Measurements from ENCODE around the gene HDAC1. TPM values are rescaled to one million over a fixed set of nuclear protein-coding genes. Genes with fewer than 3 reads are reported as not detected.

The HDAC1 gene
- total and polyA plus RNA-seq, 2 of the 8 experiments (the other 6 are each of a cell fraction or from before 2014, with no cell fraction given): 111 to 125 TPM

DNA sequence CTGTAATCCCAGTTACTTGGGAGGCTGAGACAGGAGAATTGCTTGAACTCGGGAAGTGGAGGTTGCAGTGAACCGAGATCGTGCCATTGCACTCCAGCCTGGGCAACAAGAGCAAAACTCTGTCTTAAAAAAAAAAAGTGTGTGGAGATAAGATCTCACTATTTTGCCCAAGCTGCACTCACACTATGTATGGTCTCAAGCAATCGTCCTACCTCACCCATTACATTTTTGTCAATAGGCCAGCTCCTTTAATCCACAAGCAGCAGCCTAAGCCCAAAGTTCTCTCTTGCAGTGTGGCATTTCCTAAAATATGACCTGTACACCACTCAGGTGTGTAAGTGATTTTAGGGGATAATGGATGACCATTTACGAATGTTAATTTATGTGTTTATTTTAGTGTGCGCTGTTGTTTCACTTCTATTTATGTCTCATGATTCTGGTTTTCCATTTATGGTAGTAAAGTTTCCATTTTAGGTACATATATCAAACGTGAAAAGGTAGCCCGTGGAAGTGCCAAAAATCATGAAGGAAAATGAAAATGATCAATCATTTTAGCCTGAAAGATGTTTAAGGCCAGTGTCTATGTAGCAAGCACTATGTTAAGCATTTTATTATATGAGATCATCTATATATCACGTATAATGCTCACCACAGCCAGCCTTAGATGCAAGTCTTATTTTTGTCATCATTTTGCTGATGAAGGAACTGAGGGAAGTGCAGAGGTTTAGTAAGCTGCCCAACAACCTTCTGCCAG, 35.2 kb upstream of the HDAC1 start:
- Histone ChIP-seq H3K23me2 (ENCODE audit: low read depth, low read length) (no peaks in the 10 kb centered on the region; the same call in 1 of the 2 replicates), H4K8ac (ENCODE audit: extremely low read depth, insufficient read depth, low read length) (no peak overlapping the region), H3K36me3 (ENCODE audit: control insufficient read depth in 2 of 4, insufficient read depth in 4 of 4, low read length in 3 of 4) (no peaks in the 10 kb centered on the region), H3K56ac (replicated peaks; ENCODE audit: insufficient read length, low read depth, low read length) (no peak overlapping the region), H3K27ac (ENCODE audit: low read depth, low read length) (no peak overlapping the region), H2BK20ac (ENCODE audit: low read length) (no peak overlapping the region), H3K9me3 (ENCODE audit: insufficient read depth in 2 of 2, low read depth in 1 of 2, low read length in 1 of 2) (no peaks in the 10 kb centered on the region), H3K4me2 (ENCODE audit: insufficient read depth in 1 of 2, low read depth in 2 of 2, low read length in 2 of 2) (no peak overlapping the region), H2BK5ac (ENCODE audit: low read depth, low read length) (no peak overlapping the region), H3K27me3 (replicated peaks in 1 of 4; ENCODE audit: control insufficient read depth in 3 of 4, extremely low read depth in 1 of 4, insufficient read depth in 3 of 4, low read length in 3 of 4) (no peaks in the 10 kb centered on the region; a peak in 1 of 7 replicates), H3K14ac (ENCODE audit: insufficient read length) (no peak overlapping the region), H4K5ac (ENCODE audit: insufficient read length, low read depth, low read length) (no peak overlapping the region), H2BK15ac (ENCODE audit: low read length) (no peak overlapping the region), H3K23ac (ENCODE audit: insufficient read length) (no peak overlapping the region), H3K9ac (replicated peaks in 1 of 4; ENCODE audit: extremely low read depth in 1 of 4, low read depth in 3 of 4, low read length in 3 of 4) (no peak overlapping the region), H4K91ac (replicated peaks; ENCODE audit: insufficient read length, low read length) (no peak overlapping the region), H2BK120ac (replicated peaks; ENCODE audit: low read depth, low read length) (no peak overlapping the region), H4K20me1 (replicated peaks in 1 of 2; ENCODE audit: control insufficient read depth in 1 of 2, insufficient read depth in 2 of 2, low read length in 2 of 2) (no peaks in the 10 kb centered on the region), H3K79me2 (ENCODE audit: control insufficient read depth in 1 of 2, insufficient read depth in 2 of 2, low read length in 2 of 2) (no peaks in the 10 kb centered on the region), H3K18ac (ENCODE audit: extremely low read depth, low read length) (no peak overlapping the region), H3K4me1 (replicated peaks in 1 of 4; ENCODE audit: control insufficient read depth in 3 of 4, insufficient read depth in 4 of 4, low read length in 3 of 4) (no peaks in the 10 kb centered on the region; a peak in 1 of 7 replicates), H2AK5ac (ENCODE audit: low read depth, low read length) (no peak overlapping the region), H3K4ac (replicated peaks; ENCODE audit: insufficient read length, low read depth, low read length) (no peak overlapping the region), H3K79me1 (ENCODE audit: low read depth, low read length) (no peaks in the 10 kb centered on the region), H3K4me3 (ENCODE audit: extremely low read depth in 1 of 4, insufficient read depth in 2 of 4, low read depth in 3 of 4, low read length in 4 of 4) (no peak overlapping the region), H2AFZ (ENCODE audit: low read length) (no peak overlapping the region), H2BK12ac (ENCODE audit: low read depth, low read length) (no peak overlapping the region)
- ChIA-PET POLR2A (ENCODE audit: partially characterized antibody) (interaction anchor here (0.6 to 1.3 kb wide), 7 partner anchors 9 to 310 kb away, joined by 3 to 6 read pairs (median 4); no protein-coding TSS in a partner anchor), CTCF (ENCODE audit: partially characterized antibody) (interaction anchor here (0.9 to 5.3 kb wide), 4 partner anchors 8 to 72 kb away, joined by 3 to 37 read pairs (median 4); partner anchors contain the start of genes FAM167B and LCK)
- FAIRE-seq (no peak), DNase-seq (ENCODE audit: low read depth in 1 of 2, low spot score in 2 of 2) (no peak)
- TF ChIP-seq TBP (IDR thresholded peaks at IDR 0.05; ENCODE audit: low read depth, low read length) (no peak), YY1 (IDR thresholded peaks at IDR 0.05; ENCODE audit: low read depth, low read length) (no peak), RBBP5 (IDR thresholded peaks at IDR 0.05; ENCODE audit: borderline replicate concordance, low read depth, low read length) (no peak), RAD21 (IDR thresholded peaks at IDR 0.05 in 1 of 2, conservative IDR thresholded peaks at IDR 0.05 in 1 of 2; ENCODE audit: low read depth in 2 of 2, low read length in 2 of 2) (no peak), CEBPB (IDR thresholded peaks at IDR 0.05; ENCODE audit: low read depth, low read length) (no peak), HDAC2 (IDR thresholded peaks at IDR 0.05; ENCODE audit: borderline replicate concordance in 1 of 2, low read depth in 2 of 2, low read length in 2 of 2) (no peak), MAFK (IDR thresholded peaks at IDR 0.05; ENCODE audit: low read depth, low read length) (no peak), BRCA1 (IDR thresholded peaks at IDR 0.05; ENCODE audit: low read depth, low read length) (no peak)
- 88% methylated on average over 9 of the region's 9 CpGs; no CpG with 5 or more reads in 1 of the 2 experiments for WGBS, 2 experiments (ENCODE audit: extremely low coverage in 1 of 2, insufficient coverage in 1 of 2, insufficient read length in 1 of 2, insufficient replicate concordance in 2 of 2, low coverage in 1 of 2, low lambda C conversion rate in 2 of 2, missing lambda C conversion rate in 1 of 2)
